D341Med (cell line): ENCODE measurements around the gene HPGDS.
"Not testable (repeated sequence)": the region's sequence is repeated elsewhere in the genome, so short reads cannot be mapped to it uniquely, and the experiment has no call there.

Experiments
- DNase-seq: peaks from one replicate; pipeline ENCODE4 v3.0.0; 2012; ENCODE audit warnings: low spot score

Gene HPGDS

DNA sequence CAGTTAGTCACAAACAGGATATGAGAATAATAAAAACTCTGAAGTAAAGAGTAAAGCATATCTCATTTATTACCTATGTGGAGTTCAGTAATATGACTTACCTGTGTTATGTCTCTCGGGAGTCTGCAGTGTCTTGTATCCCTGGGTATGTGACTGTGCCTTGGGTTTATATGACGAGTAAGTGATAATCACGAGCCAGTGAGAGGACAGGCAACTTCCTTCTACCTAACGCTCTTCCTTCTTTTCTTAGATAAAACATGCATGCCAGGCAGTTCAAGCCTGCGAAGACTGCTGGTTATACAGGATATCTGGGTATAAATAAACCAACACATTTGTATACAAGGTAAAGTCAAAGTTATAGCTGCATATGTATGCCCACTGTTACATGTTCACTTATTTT is at the start of gene HPGDS:
Gene HPGDS (minus strand): TSS at position 143 of the 400 bp plus-strand sequence. CDS start 8,207 bp downstream, outside the sequence.
- no peak for DNase-seq

DNA sequence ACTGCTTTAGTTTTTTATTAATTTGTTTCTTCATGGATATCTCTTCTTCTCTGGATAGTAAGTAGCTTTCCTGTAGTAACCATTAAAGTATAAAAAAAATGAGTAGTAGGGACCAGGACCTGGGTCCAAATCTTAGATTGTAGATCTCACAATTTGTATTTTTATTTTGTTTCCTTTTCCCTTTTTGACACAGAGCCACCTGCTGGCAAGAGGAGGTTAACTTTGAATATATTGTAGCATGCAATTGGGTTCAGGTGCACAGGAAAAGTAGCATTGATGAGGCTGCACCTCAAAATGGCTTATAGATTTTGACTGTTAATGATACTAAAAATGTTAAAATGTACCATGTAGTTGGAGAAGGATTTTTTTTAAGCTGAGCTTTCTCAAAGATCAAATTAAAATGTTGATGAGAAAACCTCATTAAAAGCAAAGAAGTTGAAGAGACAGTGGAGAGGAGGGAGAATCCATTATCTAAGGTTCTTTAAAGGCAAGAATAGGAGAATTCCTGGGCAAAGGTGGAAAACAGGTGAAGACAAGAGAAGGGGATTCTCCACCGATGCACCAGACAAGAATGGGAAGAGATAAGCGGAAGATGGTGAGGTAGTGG is 48.3 kb upstream of the HPGDS start:
- DNase-seq = peak; percentile 47

GRCh38 chr4:94389595-94390267 is 47.1 kb upstream of the HPGDS start:
- DNase-seq = no peak

DNA sequence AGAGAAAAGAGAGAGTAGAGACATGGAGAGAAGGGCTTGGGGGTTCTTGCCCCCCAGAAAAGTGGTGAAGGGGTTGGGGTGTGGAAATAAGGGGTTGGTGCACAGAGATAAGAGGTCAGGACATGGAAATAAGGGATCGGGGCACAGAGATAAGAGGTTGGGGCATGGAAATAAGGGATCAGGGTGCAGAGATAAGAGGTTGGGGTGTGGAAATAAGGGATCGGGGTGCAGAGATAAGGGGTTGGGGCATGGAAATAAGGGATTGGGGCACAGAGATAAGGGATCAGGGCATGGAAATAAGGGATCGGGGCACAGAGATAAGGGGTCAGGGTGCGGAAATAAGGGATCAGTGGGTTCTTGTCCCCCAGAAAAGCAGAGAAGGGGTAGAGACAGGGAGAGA is 45.3 kb upstream of the HPGDS start:
- not testable (repeated sequence) for DNase-seq

DNA sequence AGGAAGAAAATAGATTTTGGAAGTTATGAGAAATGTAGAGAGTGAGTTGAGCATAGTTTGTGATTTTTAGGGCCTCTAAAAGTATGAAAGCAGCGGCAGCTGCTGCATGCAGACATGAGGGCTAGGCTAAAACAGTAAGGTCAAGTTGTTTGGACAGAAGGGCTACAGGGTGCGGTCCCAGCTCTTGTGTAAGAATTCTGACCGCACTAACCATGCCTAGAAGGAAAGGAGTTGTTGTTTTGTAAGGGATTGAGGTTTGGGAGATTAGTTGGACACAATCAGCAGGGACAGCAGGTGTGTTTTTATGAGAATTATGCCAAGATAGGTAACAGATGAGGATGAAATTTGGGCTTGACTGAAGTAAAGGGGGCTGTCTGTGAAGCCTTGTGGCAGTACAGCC is 42.8 kb upstream of the HPGDS start:
- not testable (repeated sequence) for DNase-seq

DNA sequence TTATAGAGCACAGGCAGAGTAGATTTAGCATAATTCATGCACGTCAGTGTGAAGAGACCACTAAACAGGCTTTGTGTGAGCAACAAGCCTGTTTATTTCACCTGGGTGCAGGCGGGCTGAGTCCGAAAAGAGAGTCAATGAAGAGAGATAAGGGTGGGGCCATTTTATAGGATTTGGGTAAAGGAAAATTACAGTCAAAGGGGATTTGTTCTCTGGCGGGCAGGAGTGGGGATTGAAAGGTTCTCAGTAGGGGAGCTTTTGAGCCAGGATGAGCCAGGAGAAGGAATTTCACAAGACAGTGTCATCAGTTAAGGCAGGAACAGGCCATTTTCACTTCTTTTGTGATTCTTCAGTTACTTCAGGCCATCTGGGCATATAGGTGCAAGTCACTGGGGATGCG is 40.3 kb upstream of the HPGDS start:
- DNase-seq = not testable (repeated sequence)

GRCh38 chr4:94378047-94378446 is 35.4 kb upstream of the HPGDS start:
- no peak for DNase-seq

DNA sequence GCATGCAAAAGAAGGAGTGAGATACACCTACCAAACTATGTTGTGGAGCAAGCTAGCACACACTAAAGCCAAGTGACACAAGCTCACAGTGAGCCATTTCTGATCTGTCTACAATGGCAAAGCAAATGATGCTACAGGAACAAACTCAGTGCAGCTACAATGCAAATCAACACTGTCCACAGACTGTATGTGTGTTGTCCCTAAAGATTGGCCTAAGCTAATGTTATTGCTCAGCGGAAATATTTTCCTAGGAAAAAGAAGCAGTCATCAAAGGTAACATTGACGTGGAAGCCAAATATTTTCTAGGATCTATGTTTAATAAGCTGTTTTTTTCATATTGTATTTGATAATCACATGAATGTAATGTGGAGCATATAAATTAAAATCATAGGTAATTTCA is 34.7 kb upstream of the HPGDS start:
- DNase-seq = no peak

- DNase-seq = no peak
Measured at GRCh38 chr4:94375364-94375763, 32.7 kb upstream of the HPGDS start.

DNA sequence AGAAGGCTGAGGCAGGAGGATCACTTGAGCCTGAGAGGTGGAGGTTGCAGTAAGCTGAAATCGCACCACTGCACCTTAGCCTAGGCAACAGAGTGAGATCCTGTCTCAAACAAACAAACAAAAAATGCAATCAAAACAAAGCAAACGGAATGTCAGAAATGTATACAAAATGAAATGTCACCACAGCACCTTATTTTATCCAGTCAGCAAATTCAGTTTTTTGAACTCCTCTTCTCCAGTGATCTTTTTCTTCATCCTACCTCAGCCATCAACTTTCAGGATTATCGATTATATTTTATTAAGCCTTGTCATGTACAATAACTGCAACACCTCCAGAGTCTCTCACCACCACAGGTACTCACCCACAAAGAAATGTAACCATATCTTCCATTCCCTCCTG is 31.1 kb upstream of the HPGDS start:
- DNase-seq = no peak

DNA sequence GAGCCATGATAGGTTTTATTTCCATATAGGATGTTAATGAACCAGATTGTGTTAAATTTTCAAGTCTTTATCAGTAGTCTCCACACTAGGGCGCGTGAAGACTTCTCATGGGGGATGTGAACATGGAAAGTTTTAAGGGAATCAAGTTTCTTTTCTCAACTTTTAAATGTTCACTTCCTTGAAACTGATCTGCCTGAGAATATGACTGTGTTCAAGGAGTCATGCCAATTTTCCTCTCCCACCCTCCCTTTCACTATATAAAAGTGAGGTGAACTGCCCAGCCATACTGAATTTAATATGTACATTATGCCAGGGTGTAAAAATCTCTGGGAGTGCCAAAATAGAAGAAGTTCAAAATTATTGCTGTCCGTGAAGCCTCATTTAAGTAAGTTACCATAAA is 30.4 kb upstream of the HPGDS start:
- DNase-seq = no peak

- DNase-seq = no peak
Measured at GRCh38 chr4:94372228-94372978, 29.8 kb upstream of the HPGDS start.

GRCh38 chr4:94371290-94371689 is 28.7 kb upstream of the HPGDS start:
- no peak for DNase-seq

- no peak for DNase-seq
Measured at GRCh38 chr4:94370533-94371254, 28.1 kb upstream of the HPGDS start.

DNA sequence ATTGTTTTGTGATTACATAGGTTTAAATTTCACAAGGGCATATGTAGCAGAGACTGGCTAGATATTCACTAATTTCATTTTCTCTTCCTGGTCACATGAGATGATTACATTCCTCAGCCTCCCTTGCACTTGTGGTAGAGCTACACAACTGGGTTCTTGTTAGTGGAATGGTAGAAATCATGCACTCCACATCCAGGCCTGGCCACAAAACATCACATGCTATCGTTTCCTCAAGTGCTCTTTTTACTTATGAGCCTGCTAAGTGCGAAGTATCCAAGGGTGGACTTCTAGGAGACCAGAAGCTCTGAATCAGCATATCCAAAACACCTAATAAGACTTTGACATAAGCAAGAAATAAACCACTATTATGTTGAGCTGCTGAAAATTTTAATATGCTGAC is 26.4 kb upstream of the HPGDS start:
- DNase-seq = no peak

GRCh38 chr4:94368459-94368858 is 25.8 kb upstream of the HPGDS start:
- no peak for DNase-seq

DNA sequence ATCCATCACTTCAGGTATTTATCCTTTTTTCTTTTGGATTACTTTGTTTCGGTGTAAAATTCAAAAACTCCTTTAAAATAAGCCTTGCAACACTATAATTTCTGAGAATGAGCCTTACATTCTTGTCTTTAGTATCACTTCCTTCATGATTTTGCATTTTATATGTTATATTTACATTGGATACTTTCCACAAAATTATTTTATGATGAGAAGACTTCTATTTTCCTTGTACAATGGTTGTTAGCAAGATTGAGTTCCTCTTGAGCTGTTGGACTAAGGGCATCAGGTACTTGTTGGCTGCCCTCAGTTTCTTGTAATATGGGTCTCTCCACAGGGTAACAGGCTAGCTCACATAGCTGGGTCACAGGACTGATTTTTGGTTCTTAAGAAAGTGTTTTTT is 22.7 kb upstream of the HPGDS start:
- no peak for DNase-seq

- no peak for DNase-seq
Measured at GRCh38 chr4:94364527-94364926, 21.9 kb upstream of the HPGDS start.

DNA sequence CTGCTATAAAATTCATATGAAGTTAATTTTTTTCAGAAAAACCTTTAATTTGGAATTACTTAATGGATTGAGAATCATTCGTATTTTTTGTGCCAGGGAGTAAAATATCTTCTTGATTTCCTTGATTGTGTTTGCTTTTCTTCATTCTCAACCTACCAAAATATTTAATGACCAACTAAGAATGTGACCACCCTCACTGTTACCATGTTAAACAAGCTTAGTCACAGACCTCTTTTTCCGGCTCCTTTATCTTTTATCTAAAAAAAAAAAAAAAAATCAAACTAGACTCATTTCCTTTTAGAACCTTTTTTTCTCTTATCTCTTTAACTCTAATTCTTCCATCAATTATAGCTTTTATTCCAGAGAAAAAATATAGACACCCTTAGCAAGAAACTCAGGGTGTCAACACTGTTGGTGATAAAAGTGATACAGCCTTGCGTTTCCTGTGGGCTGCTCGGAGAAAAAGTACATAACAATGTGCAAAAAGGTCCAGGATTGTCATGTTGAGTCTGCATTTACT is 20.6 kb upstream of the HPGDS start:
- DNase-seq = no peak

DNA sequence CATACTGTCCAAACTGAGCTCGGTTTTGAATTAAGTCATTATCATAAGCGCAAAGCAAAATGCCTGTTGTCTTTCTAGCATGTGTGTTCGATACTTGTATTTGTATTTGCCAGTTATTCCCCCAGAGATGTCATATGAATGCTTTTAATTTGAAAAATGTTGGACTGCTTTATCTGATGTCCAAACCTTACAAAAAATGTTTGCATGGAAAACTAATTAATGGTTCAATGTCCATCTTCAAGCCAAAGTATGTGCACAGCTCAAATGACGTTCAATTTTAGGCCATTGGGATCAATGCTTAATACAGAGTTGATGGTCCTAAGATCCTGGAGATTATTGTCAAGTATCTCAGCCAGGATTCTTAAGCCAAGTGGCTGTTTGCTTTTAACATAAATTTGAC is 17.2 kb upstream of the HPGDS start:
- DNase-seq = no peak

DNA sequence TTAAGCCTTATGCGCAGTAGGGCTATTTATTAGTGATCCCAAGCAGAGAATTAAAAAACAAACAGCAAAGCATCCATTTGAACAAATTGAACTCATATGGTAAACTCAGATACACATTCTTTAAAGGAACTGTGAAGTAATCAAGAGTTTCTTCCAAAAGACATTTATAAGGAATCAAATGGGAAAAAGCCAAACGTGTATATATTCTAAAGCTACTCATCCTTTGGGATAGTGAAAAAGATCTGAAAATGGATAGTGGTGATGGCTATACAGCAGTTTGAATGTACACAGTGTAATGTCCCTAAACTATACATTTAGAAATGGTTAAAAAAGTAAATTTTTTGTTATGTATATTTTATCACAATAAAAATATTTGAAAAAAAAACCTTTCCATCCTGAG is 16.6 kb upstream of the HPGDS start:
- no peak for DNase-seq

- DNase-seq = no peak
Measured at GRCh38 chr4:94358101-94358500, 15.5 kb upstream of the HPGDS start.
